GM21423 (cell line): Measurements from ENCODE around the gene TRAF7.

ENCODE experiments used
- ATAC-seq: cut with Tn5 transposase; IDR thresholded peaks from one replicate; pipeline ENCODE4 v1.9.1; 2021; ENCODE audit warnings: mild to moderate bottlenecking, moderate library complexity; ENCODE audit not compliant: unreplicated experiment

TRAF7 gene

GRCh38 chr16:2212362-2213324 is 57.1 kb downstream of the TRAF7 start:
- no peak for ATAC-seq

GRCh38 chr16:2213817-2214718 is 58.5 kb downstream of the TRAF7 start:
- ATAC-seq, result peak; percentile 5

- ATAC-seq, result peak; percentile 81
Measured at GRCh38 chr16:2214719-2214968, 59.1 kb downstream of the TRAF7 start, which contains the start of gene PGP. TSS of gene PGP (minus strand) at chr16:2214840. CDS start at chr16:2214777, 63 bp downstream.

- no peak for ATAC-seq
Measured at GRCh38 chr16:2216330-2216729, 60.7 kb downstream of the TRAF7 start.

- ATAC-seq, result peak; percentile 92
Measured at GRCh38 chr16:2223221-2223941, 67.8 kb downstream of the TRAF7 start, which contains the start of gene E4F1. TSS of gene E4F1 (plus strand) at chr16:2223591. CDS start at chr16:2223614, 23 bp downstream.

GRCh38 chr16:2223942-2224486 is 68.4 kb downstream of the TRAF7 start:
- peak; percentile 19 for ATAC-seq

- no peak for ATAC-seq
Measured at GRCh38 chr16:2226245-2226793, 70.7 kb downstream of the TRAF7 start.

- no peak for ATAC-seq
Measured at GRCh38 chr16:2226918-2227317, 71.3 kb downstream of the TRAF7 start.
